Stimulated activated CD4-positive, alpha-beta T cell treated with anti-CD3 and anti-CD28 coated beads, Interleukin-15, amount 100 ng/mL, for 24 hours (primary cell): Measurements from ENCODE around the gene TBX10.
"Not testable (repeated sequence)": the region's sequence is repeated elsewhere in the genome, so short reads cannot be mapped to it uniquely, and the experiment has no call there.

Experiments used
- DNase-seq: peaks from one replicate; pipeline ENCODE4 v3.0.0-alpha.2; 2020

Gene TBX10

DNA sequence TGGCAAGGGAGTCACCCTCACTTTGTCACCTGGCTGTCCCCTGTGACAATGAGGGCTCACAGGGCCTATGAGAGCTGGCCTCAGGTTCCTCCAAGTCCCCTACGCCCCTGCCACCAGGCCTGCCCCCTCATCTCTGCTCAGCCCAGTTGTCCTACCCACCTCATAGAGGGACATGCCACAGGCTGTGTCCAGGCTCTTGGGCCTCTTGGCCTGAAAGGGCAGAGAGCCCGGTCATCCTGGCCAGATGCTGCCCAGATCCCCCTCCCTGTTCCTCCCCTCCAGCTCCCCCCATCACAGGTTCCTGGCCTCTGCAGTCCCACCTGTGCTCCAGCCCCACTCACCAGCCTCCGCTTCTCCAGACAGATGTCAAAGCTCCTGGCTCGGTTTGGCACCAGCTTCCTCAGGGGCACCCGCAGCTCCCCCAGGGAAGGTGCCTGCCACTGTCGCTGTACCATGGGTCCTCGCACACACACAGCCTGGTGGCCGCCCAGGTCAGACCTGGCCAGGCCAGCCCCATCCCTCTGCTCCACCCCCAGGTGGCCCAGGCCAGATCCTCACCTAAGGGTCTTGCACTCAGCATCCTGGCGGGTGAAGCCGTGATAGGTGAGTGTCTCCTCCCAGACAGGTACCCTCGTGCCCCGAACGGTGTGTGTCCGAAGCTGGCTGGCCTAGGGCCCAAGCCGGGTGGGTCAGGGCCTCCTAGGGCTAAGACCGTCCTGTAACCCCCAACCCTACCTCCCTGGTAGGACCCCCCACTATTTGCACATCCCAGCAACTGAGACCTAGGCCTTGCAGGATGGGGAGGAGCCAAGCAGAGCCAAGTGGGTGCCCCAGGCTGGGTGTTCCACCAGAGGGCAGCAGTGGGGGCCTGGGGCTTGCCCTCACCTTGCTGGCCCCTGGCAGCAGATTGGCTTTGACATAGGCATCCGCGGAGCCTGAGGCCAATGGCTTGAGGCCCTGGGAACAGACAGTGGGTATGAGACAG is 24.5 kb downstream of the TBX10 start:
- DNase-seq = peak; percentile 77

DNA sequence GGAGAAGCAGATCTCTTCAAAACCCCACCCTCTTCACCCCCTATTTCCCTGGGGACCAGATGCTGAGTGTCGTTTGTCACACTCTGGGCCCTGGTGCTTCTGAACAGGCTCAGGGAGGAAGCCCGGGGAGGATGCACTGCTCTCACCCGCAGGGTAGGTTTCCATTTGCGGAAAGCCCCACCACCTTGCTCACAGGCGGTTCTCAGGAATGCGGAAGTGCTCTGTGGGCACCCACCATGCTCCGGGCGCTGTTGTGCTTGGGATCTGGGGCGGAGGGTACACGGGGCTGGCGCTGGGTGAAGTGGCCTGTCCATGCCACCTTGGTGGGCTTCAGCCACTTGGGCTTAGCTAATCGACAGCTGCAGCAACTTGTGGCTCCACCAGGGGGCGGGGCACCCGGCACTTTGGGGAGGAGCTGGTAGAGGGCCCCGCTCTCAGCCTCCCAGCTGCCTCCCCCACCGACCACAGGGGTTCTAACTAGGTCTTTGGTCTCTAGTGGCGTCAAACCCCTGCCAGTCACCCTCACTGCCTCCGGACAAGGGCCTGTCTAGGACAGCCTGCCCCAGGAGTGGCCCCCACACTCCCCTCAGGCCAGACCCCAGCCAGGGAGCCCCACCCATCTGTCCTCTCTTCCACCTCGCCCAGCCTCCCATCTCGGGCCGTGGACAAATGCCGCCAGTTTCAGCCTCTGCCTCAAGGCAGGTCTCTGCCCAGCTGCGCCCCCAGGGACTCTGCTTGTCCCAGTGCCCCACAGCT is 25.4 kb downstream of the TBX10 start:
- peak; percentile 88 for DNase-seq

DNA sequence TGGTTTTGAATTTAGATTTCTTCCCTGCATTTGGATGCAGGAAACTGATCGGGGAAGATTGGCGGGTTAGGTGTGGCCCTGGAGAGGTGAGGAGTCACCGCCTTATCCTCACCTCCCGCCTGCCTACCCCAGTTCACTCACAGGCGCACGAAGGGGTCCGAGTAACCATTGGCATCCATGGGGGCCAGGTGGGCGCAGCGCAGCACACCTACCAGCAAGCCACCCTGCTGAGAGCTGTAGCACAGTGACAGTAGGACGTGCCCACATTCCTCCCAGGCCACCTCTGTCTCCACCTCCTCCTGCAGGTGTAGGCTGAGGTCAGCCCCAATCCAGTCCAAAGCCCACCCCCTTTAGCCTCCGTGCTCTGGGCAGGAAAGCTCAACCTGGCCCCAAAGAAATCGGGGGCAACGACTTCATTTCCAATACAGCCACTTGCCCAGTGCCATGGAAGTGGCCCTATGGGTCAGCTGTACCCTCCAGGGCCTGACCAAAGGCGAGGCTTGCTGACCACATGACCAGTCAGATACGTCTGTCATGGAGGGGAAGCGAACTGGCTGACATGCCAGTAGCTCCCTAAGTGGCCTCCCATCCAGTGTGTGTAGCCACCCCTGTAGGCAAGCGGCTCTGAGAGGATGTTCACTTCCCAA is 26.1 kb downstream of the TBX10 start:
- DNase-seq = no peak

DNA sequence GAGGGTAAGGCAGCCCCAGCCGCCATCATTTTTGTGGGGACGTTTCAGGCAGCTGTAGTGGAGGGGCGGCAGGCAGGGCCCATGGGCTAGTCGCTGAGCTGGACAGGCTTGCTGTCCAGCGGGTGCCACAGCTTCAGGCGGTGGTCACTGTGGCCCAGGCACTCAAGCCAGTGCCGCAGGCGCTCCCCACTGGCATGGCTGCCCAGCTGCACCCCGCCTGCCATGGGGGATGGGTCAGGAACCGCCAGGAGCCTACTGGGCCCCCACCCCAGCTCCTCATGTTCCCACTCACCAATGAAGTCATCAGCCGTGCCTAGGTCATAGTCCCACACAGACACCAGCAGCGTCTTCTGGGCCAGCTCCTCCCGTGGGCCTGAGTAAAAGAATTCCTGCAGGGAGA is 26.8 kb downstream of the TBX10 start:
- no peak for DNase-seq

DNA sequence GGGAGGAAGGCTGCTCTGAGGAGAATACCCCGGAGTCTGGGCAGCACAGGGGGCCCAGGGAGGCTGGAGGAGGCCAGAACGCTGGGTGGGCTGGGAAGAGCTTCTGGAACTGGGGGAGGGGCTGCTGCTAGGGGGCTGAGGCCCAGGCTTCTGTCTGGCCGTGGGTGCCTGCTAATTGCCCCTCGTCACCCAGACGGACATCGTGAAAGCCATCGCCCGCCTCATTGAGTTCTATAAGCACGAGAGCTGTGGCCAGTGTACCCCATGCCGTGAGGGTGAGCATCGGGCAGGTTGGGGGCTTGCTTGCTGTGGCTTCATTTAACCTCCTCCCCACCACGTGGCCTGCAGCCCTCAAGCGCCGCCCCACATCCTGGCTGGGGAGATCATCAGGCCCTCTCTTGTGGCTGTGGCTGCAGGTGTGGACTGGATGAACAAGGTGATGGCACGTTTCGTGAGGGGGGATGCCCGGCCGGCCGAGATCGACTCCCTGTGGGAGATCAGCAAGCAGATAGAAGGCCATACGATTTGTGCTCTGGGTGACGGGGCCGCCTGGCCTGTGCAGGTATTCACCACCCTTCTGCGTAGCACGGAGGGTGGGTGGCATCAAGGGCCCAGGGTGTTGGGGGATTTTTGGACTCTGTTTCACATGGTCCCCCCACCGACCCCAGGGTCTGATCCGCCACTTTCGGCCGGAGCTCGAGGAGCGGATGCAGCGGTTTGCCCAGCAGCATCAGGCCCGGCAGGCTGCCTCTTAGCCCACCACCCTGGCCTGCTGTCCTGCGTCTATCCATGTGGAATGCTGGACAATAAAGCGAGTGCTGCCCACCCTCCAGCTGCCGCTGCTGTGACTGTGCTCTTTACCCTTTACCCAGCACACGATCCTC is 27.6 kb downstream of the TBX10 start:
- DNase-seq = no peak

DNA sequence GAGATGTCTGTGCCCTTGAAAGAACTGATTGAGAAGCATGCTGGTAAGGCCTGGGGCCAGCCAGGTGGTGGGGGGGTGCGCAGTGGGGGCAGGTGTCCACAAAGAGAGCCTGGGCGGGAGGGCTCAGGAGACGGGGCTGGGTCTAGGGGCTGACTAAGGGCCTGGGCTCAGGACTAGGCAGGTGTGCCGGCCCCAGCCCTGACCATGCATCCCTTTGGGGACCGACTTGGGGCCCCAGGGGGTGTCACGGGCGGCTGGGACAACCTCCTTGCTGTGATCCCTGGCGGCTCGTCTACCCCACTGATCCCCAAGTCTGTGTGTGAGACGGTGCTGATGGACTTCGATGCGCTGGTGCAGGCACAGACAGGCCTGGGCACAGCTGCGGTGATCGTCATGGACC is 28.4 kb downstream of the TBX10 start:
- no peak for DNase-seq

DNA sequence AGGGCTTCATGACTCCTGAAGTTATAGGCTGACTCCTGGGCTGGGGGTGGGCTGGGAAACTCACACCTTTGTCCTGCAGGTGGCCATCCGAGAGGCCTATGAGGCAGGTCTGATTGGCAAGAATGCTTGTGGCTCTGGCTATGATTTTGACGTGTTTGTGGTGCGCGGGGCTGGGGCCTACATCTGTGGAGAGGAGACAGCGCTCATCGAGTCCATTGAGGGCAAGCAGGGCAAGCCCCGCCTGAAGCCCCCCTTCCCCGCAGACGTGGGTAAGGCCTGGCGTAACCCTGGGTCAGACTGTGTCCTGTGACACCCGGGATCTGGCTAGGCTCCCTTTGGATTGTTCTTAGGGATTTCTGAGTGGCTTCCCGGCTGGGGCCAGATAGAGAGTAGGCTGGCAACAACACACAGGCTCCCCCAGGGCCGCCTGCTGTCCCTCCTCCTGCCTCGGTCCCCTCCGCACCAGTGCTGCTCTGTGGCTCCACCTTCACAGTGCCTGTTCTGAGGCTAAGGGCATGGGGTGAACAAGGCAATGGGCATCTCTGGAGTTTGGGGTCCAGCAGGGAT is 29.2 kb downstream of the TBX10 start:
- DNase-seq = no peak

DNA sequence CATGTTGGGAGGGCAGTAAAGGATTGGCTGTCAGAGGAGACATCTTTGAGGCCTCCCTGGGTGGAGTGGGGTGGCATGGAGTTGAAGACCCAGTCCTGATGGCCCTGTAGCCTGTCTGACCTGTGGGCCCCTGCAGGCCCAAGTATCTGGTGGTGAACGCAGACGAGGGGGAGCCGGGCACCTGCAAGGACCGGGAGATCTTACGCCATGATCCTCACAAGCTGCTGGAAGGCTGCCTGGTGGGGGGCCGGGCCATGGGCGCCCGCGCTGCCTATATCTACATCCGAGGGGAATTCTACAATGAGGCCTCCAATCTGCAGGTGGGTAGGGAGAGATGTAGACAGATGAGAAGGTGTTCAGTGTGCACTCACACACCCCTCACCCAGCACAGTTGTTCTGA is 30.2 kb downstream of the TBX10 start:
- DNase-seq = no peak

DNA sequence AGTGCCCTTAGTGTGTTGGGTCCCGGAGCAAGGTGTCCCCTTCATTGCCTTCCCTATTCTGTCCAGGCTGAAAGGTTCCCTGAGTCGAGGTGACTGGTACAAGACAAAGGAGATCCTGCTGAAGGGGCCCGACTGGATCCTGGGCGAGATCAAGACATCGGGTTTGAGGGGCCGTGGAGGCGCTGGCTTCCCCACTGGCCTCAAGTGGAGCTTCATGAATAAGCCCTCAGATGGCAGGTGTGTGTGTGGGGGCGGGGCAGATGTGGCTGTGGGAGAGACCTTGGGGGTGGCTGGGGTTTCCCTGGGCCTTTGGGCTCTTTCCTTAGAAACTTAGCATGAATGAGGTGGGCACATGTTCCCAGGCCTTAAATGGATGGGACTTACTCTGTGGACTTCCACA is 31.1 kb downstream of the TBX10 start:
- DNase-seq = no peak

DNA sequence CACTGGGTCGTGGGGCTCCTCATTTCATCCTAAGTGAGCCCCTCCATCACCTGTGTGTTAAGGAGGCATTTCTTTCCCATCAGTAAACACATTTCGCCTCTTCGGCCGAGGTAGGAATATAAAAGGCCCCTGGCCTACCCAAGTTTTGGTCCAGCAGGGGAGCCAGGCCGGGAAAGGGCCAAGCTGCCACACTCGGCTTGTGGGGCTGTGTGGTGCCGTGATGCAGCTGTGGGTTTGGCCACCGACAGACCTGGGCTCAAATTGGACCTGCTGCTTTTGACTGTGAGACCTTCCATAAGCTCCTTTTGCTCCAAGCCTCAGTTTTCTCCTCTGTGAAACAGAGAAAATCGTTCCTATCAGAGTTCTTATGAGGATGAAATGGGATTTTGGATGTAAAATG is 32.1 kb downstream of the TBX10 start:
- no peak for DNase-seq

DNA sequence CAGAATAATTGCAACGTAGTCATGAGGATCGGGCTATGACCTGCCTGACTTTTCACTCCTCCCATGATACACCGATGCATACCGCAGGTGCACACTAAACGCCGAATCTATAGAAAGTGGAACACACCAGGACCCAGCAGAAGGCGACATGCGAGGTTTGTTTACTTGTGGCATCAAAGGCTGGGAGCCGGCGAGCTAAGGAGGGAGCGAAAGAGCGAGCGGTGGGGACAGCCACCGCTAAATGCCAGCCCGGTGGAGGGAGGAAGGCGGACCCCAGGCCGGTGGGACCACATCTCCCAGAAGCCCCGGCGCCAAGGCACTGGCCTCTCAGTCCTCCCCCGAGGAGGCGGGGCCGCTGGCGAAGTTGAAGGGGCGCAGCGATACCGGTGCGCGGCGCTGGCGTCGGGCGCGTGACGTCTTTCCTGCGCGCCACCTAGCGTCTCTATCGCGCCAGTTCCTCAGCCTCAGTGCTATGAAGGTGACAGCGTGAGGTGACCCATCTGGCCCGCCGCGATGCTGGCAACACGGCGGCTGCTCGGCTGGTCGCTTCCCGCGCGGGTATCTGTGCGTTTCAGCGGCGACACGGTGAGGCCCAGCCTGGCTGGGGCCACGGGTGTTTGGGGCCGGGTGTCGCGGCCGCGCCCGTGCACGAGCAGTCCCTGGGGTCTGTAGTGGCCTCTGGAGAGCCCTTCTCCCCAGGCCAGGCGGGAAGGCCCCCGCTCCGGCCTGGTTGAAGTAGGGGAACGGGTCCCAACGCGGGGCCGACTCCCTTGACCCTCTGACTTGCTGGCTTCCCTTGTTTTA is 32.9 kb downstream of the TBX10 start, which contains the start of gene NDUFV1:
TSS of gene NDUFV1 (plus strand) at position 445 of the 804 bp plus-strand sequence. CDS start at position 514, 69 bp downstream.
- DNase-seq = peak; percentile 99

DNA sequence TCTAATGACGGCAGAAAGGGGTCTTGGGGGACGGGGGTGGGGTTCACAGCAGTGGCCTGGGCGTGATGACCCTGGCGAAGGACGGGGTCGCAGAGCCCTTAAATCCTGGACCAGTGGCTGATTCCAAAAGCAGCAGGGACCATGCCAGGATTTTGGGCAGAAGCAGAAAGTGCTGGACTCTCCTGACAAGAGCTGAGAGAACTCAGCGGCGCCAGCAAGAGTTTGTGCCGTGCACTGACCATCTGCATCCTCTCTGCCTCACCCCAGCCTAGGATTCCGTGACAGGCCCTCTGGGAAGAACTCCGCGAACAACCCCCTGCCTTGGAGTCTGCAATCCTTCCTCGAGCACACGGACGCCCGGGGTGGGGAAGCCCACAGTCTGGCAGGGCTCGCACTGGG is 33.5 kb downstream of the TBX10 start:
- no peak for DNase-seq

DNA sequence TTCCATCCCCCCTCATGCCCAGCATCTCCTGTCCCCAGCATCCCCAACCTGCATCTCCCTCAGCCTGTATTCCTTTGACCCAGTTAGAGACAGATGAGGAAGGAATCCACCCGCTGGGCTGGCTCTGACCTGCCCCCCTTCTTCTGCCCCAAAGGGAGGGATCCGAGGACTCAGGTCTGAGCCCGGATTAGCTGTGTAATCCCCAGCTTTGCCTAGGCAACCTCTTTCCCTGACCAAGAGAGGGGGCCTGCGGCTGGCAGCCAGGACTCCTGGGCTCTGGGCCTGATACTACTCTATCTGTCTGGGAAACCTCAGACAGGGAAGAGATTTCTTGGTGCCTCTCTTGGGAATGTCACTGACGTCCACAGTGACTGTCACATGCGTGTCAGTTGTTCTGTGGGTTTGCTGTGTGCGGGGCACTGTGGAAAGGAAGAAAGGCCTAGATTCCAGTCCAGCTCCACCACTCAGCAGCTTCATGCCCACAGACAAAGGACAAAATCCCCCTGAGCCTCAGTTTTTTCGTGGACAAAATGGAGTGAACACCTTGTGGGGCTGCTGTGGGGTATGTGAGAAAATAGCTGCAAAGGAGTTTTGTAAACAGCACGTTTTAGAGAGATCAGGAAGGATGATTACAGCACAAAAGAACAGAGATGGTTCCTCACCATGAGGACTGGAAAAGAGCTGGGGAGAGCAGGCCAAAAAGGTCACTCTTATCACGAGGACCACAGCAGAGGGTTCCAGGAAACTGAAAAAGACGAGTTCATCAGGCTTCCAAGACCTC is 34.1 kb downstream of the TBX10 start:
- no peak for DNase-seq

DNA sequence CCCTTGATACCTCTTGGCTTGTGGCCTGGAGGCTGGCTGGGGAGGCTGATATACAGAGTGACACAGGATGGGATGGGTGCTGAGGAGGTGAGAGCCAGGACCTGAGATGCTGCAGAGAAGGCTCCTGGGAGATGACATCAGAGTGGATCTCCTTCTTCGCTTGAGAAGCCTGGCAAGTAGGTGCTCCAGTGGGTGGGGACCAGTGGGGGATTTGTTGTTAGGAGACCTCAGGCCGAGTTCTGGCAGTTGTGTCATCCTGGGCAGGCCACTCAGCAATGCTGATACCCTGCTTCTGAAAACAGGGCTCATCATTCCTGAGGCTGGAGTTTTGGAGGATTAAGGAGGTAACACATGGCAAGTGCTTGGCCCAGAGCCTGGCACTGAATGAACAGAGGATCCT is 34.7 kb downstream of the TBX10 start:
- DNase-seq = no peak

DNA sequence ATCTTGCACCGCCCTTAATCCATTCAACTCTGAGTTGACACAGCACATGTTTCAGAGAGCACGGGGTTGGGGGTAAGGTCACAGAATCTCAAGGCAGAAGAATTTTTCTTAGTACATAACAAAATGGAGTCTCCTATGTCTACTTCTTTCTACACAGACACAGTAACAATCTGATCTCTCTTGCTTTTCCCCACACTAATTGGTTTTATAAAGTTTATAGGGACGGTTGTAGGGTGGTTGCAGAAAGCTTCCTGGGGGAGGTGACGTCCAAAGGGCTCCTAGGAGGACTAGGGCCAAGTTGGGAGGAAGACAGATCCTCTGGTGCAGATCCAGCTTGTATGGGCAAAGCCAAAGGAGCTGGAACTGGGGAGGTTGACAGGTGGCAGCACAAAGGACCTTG is 35.4 kb downstream of the TBX10 start:
- DNase-seq = not testable (repeated sequence)

DNA sequence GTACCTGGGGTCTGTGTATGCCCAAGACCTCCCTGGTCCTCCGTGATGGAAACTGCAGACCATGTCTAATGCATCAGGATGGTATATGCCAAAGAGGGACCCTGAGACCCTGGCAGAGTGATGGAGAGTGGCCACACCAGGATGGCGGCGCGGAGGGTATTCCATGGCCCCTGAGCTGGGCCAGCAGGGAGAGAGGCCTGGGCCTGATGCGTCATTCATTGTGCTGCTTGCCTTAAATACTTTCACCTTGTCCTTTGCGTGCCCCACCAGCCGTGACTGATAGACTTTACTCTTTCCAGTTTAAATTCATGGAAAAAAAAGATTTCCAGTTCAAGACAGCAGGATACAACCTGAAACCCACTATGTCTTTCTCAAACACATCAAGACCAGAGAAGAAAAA is 38.5 kb downstream of the TBX10 start:
- DNase-seq = no peak

DNA sequence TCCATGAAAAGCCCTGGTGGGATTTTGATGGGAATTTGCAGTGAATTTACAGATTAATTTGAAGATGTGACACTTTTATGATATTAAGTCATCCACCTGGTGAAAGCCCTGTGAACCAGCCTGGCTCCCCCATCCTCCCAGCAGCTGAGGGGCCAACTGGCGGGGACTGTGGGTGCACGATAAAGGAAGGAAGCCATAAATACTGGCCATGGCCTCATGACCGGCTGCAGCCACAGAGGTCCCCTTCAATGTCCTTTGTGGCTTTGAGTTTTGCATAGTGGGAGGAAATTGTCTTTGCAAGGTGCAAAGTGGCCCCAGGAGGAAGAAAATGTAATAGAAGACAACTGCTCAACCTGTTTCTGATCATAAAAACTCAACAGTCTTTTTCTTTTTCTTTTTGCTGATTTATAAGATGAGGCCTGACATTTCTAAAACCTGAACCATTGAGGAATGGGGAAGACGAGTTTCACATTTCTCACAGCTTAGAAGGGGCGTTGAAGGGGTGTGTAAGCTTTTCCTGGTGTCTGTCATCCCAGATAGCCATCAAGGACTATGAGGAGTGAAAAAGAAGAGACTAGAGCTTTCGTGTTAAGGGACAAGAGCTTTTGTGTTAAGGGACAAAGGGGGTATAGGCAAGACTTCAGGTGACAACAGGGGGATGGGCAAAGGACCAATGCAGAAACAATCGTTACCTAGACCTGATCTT is 39.1 kb downstream of the TBX10 start:
- no peak for DNase-seq

DNA sequence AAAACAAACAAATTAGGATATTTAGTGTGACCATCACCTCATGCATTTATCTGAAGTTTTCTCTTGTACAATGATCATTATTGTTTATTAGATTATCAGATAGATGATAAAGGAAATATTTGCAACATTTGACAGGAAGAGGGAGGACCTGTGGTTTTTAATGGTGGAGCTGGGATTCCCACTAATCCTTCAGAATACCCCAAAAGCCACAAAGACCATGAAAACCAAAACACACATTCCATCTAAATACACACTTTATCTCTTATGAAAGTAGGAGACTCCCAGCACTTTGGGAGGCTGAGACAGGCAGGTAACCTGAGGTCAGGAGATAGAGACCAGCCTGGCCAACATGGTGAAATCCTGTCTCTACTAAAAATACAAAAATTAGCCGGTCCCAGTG is 40.4 kb downstream of the TBX10 start:
- no peak for DNase-seq

DNA sequence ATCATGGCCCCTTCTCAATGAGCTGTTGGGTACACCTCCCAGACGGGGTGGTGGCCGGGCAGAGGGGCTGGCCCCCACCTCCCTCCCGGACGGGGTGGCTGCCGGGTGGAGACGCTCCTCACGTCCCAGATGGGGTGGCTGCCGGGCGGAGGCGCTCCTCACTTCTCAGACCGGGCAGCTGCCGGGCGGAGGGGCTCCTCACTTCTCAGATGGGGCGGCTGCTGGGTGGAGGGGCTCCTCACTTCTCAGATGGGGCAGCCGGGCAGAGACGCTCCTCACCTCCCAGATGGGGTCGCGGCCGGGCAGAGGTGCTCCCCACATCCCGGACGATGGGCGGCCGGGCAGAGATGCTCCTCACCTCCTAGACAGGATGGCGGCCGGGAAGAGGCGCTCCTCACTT is 41.6 kb downstream of the TBX10 start:
- DNase-seq = not testable (repeated sequence)

DNA sequence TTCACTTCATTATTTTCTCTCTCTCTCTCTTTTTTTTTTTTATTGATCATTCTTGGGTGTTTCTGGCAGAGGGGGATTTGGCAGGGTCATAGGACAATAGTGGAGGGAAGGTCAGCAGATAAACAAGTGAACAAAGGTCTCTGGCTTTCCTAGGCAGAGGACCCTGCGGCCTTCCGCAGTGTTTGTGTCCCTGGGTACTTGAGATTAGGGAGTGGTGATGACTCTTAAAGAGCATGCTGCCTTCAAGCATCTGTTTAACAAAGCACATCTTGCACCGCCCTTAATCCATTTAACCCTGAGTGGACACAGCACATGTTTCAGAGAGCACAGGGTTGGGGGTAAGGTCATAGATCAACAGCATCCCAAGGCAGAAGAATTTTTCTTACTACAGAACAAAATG is 42.1 kb downstream of the TBX10 start:
- DNase-seq = not testable (repeated sequence)
